Lower leg skin (tissue), 4 donors: ENCODE data around the gene PPP1R15B. TPM values are rescaled to one million over a fixed set of nuclear protein-coding genes. Genes with fewer than 3 reads are reported as not detected.

ENCODE experiments used
- DNase-seq, 2 donors: peaks; one replicate each; pipeline ENCODE4 v3.0.0-alpha.2; 2019; ENCODE audit warnings: low spot score in 2 of 2
- H3K4me3 ChIP-seq: fragments of 200-600 bp; sonication (generic); 2 replicates; pipeline ENCODE4 v1.5.1; 2017; ENCODE audit warnings: mild to moderate bottlenecking, low read depth; ENCODE audit not compliant: poor library complexity, severe bottlenecking
- CTCF ChIP-seq, 3 donors: fragments of 450-650 bp; IDR thresholded peaks; one replicate each; pipeline ENCODE4 v1.5.1; 2016; ENCODE audit warnings: antibody characterized with exemption in 3 of 3, mild to moderate bottlenecking in 3 of 3, moderate library complexity in 2 of 3
- POLR2A ChIP-seq, 2 donors: fragments of 450-650 bp; IDR thresholded peaks; one replicate each; pipeline ENCODE4 v1.6.1; 2016 to 2017; ENCODE audit warnings: antibody characterized with exemption in 2 of 2, mild to moderate bottlenecking in 1 of 2, moderate library complexity in 1 of 2
- WGBS, 2 donors: methylation state at CpG; one replicate each; pipeline ENCODE4 v1.1.5; 2018; 5-methylcytosine and 5-hydroxymethylcytosine counted together
- intact Hi-C: fragments of 100-400 bp; cut with DNase I; formaldehyde crosslinking; loops from one replicate; pipeline ENCODE4 v1.15.0; 2023; ENCODE audit warnings: low total_unique reads
- total RNA-seq, 4 donors: library from RNA; depleted of rRNA; stranded (reverse); fragments of >200 nt; gene quantifications; one replicate each; pipeline ENCODE4 v1.1.0, GENCODE V29; 2016

Gene PPP1R15B
- total RNA-seq, result 10 to 100 TPM; 37.9 to 56.4 (median 49.5) TPM

- peak; percentile 96 to 99 for DNase-seq
- 0 to 1% methylated on average over 22 to 47 of the region's 69 CpGs for WGBS, 2 donors
- H3K4me3 ChIP-seq, result peak within 1 kb of the TSS; percentile 99
- intact Hi-C loops, result no loop called here
- TF ChIP-seq CTCF (IDR thresholded peaks at IDR 0.05) (peak in 1 of 3 donors; percentile 28), POLR2A (IDR thresholded peaks at IDR 0.05) (peak in 1 of 2 donors; percentile 80)
These were observed at the start of gene PPP1R15B for GRCh38 chr1:204411451-204412204. Gene PPP1R15B, minus strand, starts transcription at chr1:204411817. Its CDS starts 406 bp downstream, at chr1:204411411.

- no peak overlapping the region for H3K4me3 ChIP-seq
- TF ChIP-seq POLR2A (IDR thresholded peaks at IDR 0.05) (no peak), CTCF (IDR thresholded peaks at IDR 0.05) (no peak)
- intact Hi-C loops, result no loop called here
- DNase-seq, result no peak
- 97 to 99% methylated on average over 8 of the region's 8 CpGs for WGBS, 2 donors
These were observed 48.7 kb upstream of the PPP1R15B start for GRCh38 chr1:204460346-204460745.

GRCh38 chr1:204459706-204460105 lies 48.1 kb upstream of the PPP1R15B start:
- 82 to 84% methylated on average over 4 of the region's 4 CpGs for WGBS, 2 donors
- DNase-seq, result no peak
- TF ChIP-seq CTCF (IDR thresholded peaks at IDR 0.05) (no peak), POLR2A (IDR thresholded peaks at IDR 0.05) (no peak)
- intact Hi-C loops, result no loop called here
- H3K4me3 ChIP-seq, result no peak overlapping the region

GRCh38 chr1:204457666-204458065 lies 46.0 kb upstream of the PPP1R15B start:
- TF ChIP-seq CTCF (IDR thresholded peaks at IDR 0.05) (no peak), POLR2A (IDR thresholded peaks at IDR 0.05) (no peak)
- no peak overlapping the region for H3K4me3 ChIP-seq
- 77 to 78% methylated on average over 5 of the region's 5 CpGs for WGBS, 2 donors

GRCh38 chr1:204456826-204457442 lies 45.3 kb upstream of the PPP1R15B start:
- TF ChIP-seq CTCF (IDR thresholded peaks at IDR 0.05) (no peak), POLR2A (IDR thresholded peaks at IDR 0.05) (no peak)
- 54 to 64% methylated on average over 11 of the region's 11 CpGs for WGBS, 2 donors
- H3K4me3 ChIP-seq, result no peak overlapping the region
- no peak for DNase-seq
- intact Hi-C loops, result no loop called here

More at GRCh38 chr1:204457666-204458065, 46.0 kb upstream of the PPP1R15B start:
- intact Hi-C loops, result no loop called here
- DNase-seq, result no peak
